PC-3 (cell line): ENCODE results near the gene CYS1. TPM values are rescaled to one million over a fixed set of nuclear protein-coding genes. Genes with fewer than 3 reads are reported as not detected.

ENCODE experiments used
- ATAC-seq: fragments of 200-7000 bp; cut with Tn5 transposase; 2 replicates; pipeline ENCODE4 v1.9.1; 2020; ENCODE audit warnings: mild to moderate bottlenecking, moderate library complexity
- BruUV-seq: library from RNA; stranded (reverse); fragments of 400-500 nt; replicated peaks from 2 replicates; lab custom pipeline; 2021; lab: Mats Ljungman, UMichigan
- CTCF ChIA-PET: fragments of 300-600 bp; sonication (Branson Sonifier 250); formaldehyde crosslinking; loops from one replicate; lab custom pipeline; 2022; ENCODE audit warnings: antibody characterized with exemption; lab: Charles Lee
- POLR2A ChIA-PET: fragments of 300-600 bp; sonication (Branson Sonifier 250); formaldehyde crosslinking; loops from one replicate; lab custom pipeline; 2022; ENCODE audit warnings: antibody characterized with exemption; ENCODE audit not compliant: unreplicated experiment; lab: Charles Lee
- DNase-seq: peaks from one replicate; pipeline ENCODE4 v3.0.0-alpha.2; 2015
- H2AFZ ChIP-seq: fragments of 300-600 bp; sonication (generic); 2 replicates; pipeline ENCODE4 v1.6.0; 2016; ENCODE audit warnings: antibody characterized with exemption, low read length
- H3F3A ChIP-seq: fragments of 300-600 bp; sonication (generic); one replicate; pipeline ENCODE4 v1.6.0; 2017; ENCODE audit warnings: antibody characterized with exemption, low read length, control low read depth, mild to moderate bottlenecking; ENCODE audit not compliant: unreplicated experiment
- H3K27ac ChIP-seq: fragments of 300-600 bp; sonication (generic); 2 replicates; pipeline ENCODE4 v1.5.1; 2016; ENCODE audit warnings: mild to moderate bottlenecking, low read length
- H3K27me3 ChIP-seq: fragments of 300-600 bp; sonication (generic); 2 replicates; pipeline ENCODE4 v1.6.1; 2016; ENCODE audit warnings: low read length, mixed read lengths
- H3K36me3 ChIP-seq: fragments of 300-600 bp; sonication (generic); 2 replicates; pipeline ENCODE4 v1.6.1; 2016; ENCODE audit warnings: low read depth, mixed run types, low read length, mixed read lengths
- H3K4me1 ChIP-seq: fragments of 300-600 bp; sonication (generic); 2 replicates; pipeline ENCODE4 v1.5.1; 2016; ENCODE audit warnings: low read length; ENCODE audit not compliant: insufficient read depth
- H3K4me2 ChIP-seq: fragments of 300-600 bp; sonication (generic); 2 replicates; pipeline ENCODE4 v1.6.0; 2016; ENCODE audit warnings: low read length
- H3K4me3 ChIP-seq: fragments of 300-600 bp; sonication (generic); 2 replicates; pipeline ENCODE4 v1.5.1; 2016; ENCODE audit warnings: mild to moderate bottlenecking, low read length, mixed read lengths
- H3K79me2 ChIP-seq: fragments of 300-600 bp; sonication (generic); 2 replicates; pipeline ENCODE4 v1.6.1; 2017; ENCODE audit warnings: low read length, mixed read lengths
- H3K9ac ChIP-seq: fragments of 300-600 bp; sonication (generic); 2 replicates; pipeline ENCODE4 v1.6.0; 2016; ENCODE audit warnings: mild to moderate bottlenecking, low read length
- H3K9me2 ChIP-seq: fragments of 300-600 bp; sonication (generic); replicated peaks from 2 replicates; pipeline ENCODE4 v1.6.1; 2016; ENCODE audit warnings: mixed run types, low read length, mixed read lengths
- H3K9me3 ChIP-seq: fragments of 300-600 bp; sonication (generic); 2 replicates; pipeline ENCODE4 v1.6.1; 2016; ENCODE audit warnings: low read length, mixed read lengths
- H4K20me1 ChIP-seq: fragments of 300-600 bp; sonication (generic); 2 replicates; pipeline ENCODE4 v1.6.1; 2016; ENCODE audit warnings: low read length, mixed read lengths
- EZH2 ChIP-seq: fragments of 300-600 bp; sonication (generic); IDR thresholded peaks from one replicate; pipeline ENCODE4 v1.6.1; 2017; ENCODE audit warnings: antibody characterized with exemption, mild to moderate bottlenecking, low read length; ENCODE audit not compliant: unreplicated experiment
- EZH2phosphoT487 ChIP-seq: fragments of 300-600 bp; sonication (generic); IDR thresholded peaks from 2 replicates; pipeline ENCODE4 v1.6.1; 2018; ENCODE audit warnings: mild to moderate bottlenecking, antibody characterized with exemption, low read length, borderline replicate concordance
- intact Hi-C: fragments of 100-400 bp; cut with micrococcal nuclease; formaldehyde crosslinking; loops from 2 replicates; pipeline ENCODE4 v1.9.0; 2023
- total RNA-seq: library from RNA; depleted of rRNA; stranded (reverse); fragments of >200 nt; gene quantifications from 2 replicates; pipeline ENCODE4 v1.2.3, GENCODE V29; 2014
- TF ChIP-seq, protein P1 (sequence below): fragments of 300-600 bp; sonication (generic); conservative IDR thresholded peaks from 2 replicates; pipeline ENCODE4 v1.5.1; 2017; ENCODE audit warnings: antibody characterized with exemption, low read depth, mild to moderate bottlenecking, low read length

The CYS1 gene
- total RNA-seq, 1 experiment from 2014 or later = 0.15 TPM

DNA sequence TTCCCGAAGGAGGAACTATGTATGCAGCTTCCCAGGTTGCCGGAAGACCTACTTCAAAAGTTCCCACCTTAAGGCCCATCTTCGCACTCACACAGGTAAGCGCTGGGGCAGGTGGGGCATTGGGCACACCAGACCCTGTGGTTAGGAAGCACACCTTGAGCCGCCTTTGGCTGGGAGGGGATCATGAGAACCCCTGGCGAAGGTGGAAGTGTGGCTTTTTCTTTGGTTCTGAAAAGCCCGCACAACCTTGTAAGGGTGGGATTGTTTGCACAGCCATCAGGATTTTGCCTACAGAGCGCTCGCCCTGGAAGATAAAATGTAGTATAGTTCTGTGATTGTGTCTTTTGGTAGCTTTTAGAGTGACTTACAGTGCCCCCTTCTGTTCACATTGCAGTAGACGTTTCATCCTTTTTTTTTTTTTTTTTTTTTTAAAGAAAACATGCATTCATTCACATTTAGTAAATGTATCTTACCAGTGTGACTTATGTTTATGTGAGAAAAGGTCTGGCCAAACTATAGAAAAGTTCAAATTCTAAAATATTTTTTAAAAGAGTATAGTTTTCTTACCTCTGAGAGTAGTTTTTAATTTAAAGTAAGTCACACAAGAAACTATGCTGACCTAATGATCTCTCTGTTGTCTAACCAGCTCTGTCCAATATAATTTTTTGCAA is 31.6 kb downstream of the CYS1 start:
- Histone ChIP-seq H3K27me3 (no peaks in the 10 kb centered on the region), H3K9me3 (no peaks in the 10 kb centered on the region), H3K4me1 (peaks cover 5% of the 10 kb centered on the region), H3K4me3 (no peak overlapping the region), H3K9me2 (no peaks in the 10 kb centered on the region), H4K20me1 (no peaks in the 10 kb centered on the region), H3K36me3 (peaks cover 34% of the 10 kb centered on the region), H3K79me2 (peaks cover 18% of the 10 kb centered on the region), H3K9ac (no peak overlapping the region), H3K27ac (no peak overlapping the region), H3K4me2 (no peak overlapping the region), H3F3A (no peaks in the 10 kb centered on the region), H2AFZ (no peak overlapping the region)
- intact Hi-C loops = loop anchor here (1.0 kb wide), 3 partner anchors 64 to 249 kb away; no protein-coding TSS in a partner anchor
- DNase-seq (peak; percentile 55), ATAC-seq (no peak)
- ChIA-PET POLR2A (no interaction called here), CTCF (interaction anchor here (0.6 to 1.9 kb wide), 6 partner anchors 13 to 424 kb away, joined by 3 to 20 read pairs (median 4); no protein-coding TSS in a partner anchor)
- TF ChIP-seq, protein P1, sequence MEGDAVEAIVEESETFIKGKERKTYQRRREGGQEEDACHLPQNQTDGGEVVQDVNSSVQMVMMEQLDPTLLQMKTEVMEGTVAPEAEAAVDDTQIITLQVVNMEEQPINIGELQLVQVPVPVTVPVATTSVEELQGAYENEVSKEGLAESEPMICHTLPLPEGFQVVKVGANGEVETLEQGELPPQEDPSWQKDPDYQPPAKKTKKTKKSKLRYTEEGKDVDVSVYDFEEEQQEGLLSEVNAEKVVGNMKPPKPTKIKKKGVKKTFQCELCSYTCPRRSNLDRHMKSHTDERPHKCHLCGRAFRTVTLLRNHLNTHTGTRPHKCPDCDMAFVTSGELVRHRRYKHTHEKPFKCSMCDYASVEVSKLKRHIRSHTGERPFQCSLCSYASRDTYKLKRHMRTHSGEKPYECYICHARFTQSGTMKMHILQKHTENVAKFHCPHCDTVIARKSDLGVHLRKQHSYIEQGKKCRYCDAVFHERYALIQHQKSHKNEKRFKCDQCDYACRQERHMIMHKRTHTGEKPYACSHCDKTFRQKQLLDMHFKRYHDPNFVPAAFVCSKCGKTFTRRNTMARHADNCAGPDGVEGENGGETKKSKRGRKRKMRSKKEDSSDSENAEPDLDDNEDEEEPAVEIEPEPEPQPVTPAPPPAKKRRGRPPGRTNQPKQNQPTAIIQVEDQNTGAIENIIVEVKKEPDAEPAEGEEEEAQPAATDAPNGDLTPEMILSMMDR = peak; percentile 80
- TF ChIP-seq EZH2 (no peak), EZH2phosphoT487 (no peak)
- BruUV-seq = no TSS peak

DNA sequence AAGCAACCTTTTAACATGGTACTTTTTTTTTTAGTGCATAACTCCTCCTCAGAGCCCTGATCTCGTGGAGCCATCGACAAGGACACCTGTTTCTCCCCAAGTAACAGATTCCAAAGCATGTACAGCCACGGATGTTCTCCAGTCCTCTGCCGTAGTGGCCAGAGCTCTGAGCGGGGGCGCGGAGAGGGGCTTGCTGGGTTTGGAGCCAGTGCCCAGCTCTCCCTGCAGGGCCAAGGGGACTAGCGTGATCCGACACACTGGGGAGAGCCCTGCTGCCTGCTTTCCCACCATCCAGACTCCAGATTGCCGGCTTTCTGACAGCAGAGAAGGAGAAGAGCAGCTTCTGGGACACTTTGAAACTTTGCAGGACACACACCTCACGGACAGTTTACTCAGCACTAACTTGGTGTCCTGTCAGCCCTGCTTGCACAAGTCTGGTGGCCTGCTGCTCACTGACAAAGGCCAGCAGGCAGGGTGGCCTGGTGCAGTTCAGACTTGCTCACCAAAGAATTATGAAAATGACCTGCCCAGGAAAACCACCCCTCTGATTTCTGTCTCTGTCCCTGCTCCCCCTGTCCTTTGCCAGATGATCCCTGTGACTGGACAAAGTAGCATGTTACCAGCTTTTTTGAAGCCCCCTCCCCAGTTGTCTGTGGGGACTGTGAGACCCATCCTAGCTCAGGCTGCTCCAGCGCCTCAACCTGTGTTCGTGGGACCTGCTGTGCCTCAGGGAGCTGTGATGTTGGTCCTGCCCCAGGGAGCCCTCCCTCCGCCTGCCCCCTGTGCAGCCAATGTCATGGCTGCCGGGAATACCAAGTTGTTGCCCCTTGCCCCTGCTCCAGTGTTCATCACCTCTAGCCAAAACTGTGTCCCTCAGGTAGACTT is 32.4 kb downstream of the CYS1 start:
- no TSS peak for BruUV-seq
- Histone ChIP-seq H3K9me3 (no peaks in the 10 kb centered on the region), H3K27me3 (no peaks in the 10 kb centered on the region), H3K79me2 (peaks cover 18% of the 10 kb centered on the region), H3K4me1 (peaks cover 5% of the 10 kb centered on the region), H3K9ac (no peak overlapping the region), H3F3A (no peaks in the 10 kb centered on the region), H3K36me3 (peaks cover 27% of the 10 kb centered on the region; the same call in 1 of the 2 replicates), H3K9me2 (no peaks in the 10 kb centered on the region), H3K4me2 (no peak overlapping the region), H3K4me3 (no peak overlapping the region), H4K20me1 (no peaks in the 10 kb centered on the region), H2AFZ (no peak overlapping the region), H3K27ac (no peak overlapping the region)
- ATAC-seq (no peak), DNase-seq (no peak)
- TF ChIP-seq, protein P1 = no peak
- TF ChIP-seq EZH2phosphoT487 (no peak), EZH2 (no peak)
- ChIA-PET CTCF (interaction anchor here (0.6 to 1.9 kb wide), 7 partner anchors 12 to 424 kb away, joined by 3 to 20 read pairs (median 5); no protein-coding TSS in a partner anchor), POLR2A (no interaction called here)
- intact Hi-C loops = loop anchor here (1.0 kb wide), 3 partner anchors 64 to 249 kb away; no protein-coding TSS in a partner anchor
